Astrocyte (in vitro differentiated cells and primary cell): ENCODE measurements around the gene CCDC89. TPM values are rescaled to one million over a fixed set of nuclear protein-coding genes. Genes with fewer than 3 reads are reported as not detected.

Source experiments
- DNase-seq: peaks from one replicate; pipeline ENCODE4 v3.0.0-alpha.2; 2010; ENCODE audit warnings: low read depth
- FAIRE-seq: peaks from 2 replicates; lab custom pipeline; 2011; peaks lifted over from hg19 to GRCh38; lab: Jason Lieb, UNC
- H2AFZ ChIP-seq: 2 replicates; pipeline ENCODE4 v1.6.0; 2012; ENCODE audit warnings: low read depth, low read length, inconsistent platforms
- H3K27ac ChIP-seq: 2 replicates; pipeline ENCODE4 v1.5.1; 2011; ENCODE audit warnings: low read depth, low read length, inconsistent platforms
- H3K27me3 ChIP-seq: 2 replicates; pipeline ENCODE4 v1.6.0; 2011; ENCODE audit warnings: low read length, inconsistent platforms; ENCODE audit not compliant: insufficient read depth
- H3K36me3 ChIP-seq: 2 replicates; pipeline ENCODE4 v1.5.1; 2011; ENCODE audit warnings: low read length, inconsistent platforms; ENCODE audit not compliant: insufficient read depth
- H3K4me1 ChIP-seq: 2 replicates; pipeline ENCODE4 v1.5.1; 2011; ENCODE audit warnings: low read length, inconsistent platforms; ENCODE audit not compliant: insufficient read depth
- H3K4me2 ChIP-seq: 2 replicates; pipeline ENCODE4 v1.6.0; 2012; ENCODE audit warnings: low read length, inconsistent platforms
- H3K4me3 ChIP-seq: 2 replicates; pipeline ENCODE4 v1.5.1; 2011; ENCODE audit warnings: low read depth, mild to moderate bottlenecking, low read length, inconsistent platforms; ENCODE audit not compliant: insufficient read depth
- H3K79me2 ChIP-seq: 2 replicates; pipeline ENCODE4 v1.6.0; 2012; ENCODE audit warnings: mild to moderate bottlenecking, low read length, inconsistent platforms; ENCODE audit not compliant: insufficient read depth
- H3K9ac ChIP-seq: 2 replicates; pipeline ENCODE4 v1.6.0; 2012; ENCODE audit warnings: mild to moderate bottlenecking, low read length, inconsistent platforms
- H3K9me3 ChIP-seq: 2 replicates; pipeline ENCODE4 v1.5.1; 2012; ENCODE audit warnings: low read depth, mild to moderate bottlenecking, low read length, inconsistent platforms; ENCODE audit not compliant: insufficient read depth
- H4K20me1 ChIP-seq: 2 replicates; pipeline ENCODE4 v1.6.0; 2012; ENCODE audit warnings: low read length, inconsistent platforms; ENCODE audit not compliant: insufficient read depth
- H3K27ac Mint-ChIP-seq: one replicate; pipeline ENCODE4 v1.8.0; 2021; ENCODE audit warnings: mild to moderate bottlenecking, mixed read lengths; ENCODE audit not compliant: unreplicated experiment
- H3K27me3 Mint-ChIP-seq: one replicate; pipeline ENCODE4 v1.8.0; 2021; ENCODE audit warnings: low read depth, mixed read lengths; ENCODE audit not compliant: unreplicated experiment
- H3K36me3 Mint-ChIP-seq: one replicate; pipeline ENCODE4 v1.8.0; 2021; ENCODE audit warnings: low read depth, mixed read lengths; ENCODE audit not compliant: unreplicated experiment
- H3K4me1 Mint-ChIP-seq: one replicate; pipeline ENCODE4 v1.8.0; 2021; ENCODE audit warnings: low read depth, mixed read lengths; ENCODE audit not compliant: unreplicated experiment
- H3K4me3 Mint-ChIP-seq: one replicate; pipeline ENCODE4 v1.8.0; 2021; ENCODE audit warnings: mild to moderate bottlenecking, moderate library complexity, mixed read lengths; ENCODE audit not compliant: unreplicated experiment
- H3K9me3 Mint-ChIP-seq: one replicate; pipeline ENCODE4 v1.8.0; 2021; ENCODE audit warnings: mild to moderate bottlenecking, mixed read lengths; ENCODE audit not compliant: unreplicated experiment
- CTCF ChIP-seq: IDR thresholded peaks from 2 replicates; pipeline ENCODE4 v1.5.1; 2011; ENCODE audit warnings: low read depth, mild to moderate bottlenecking, inconsistent platforms, low read length, moderate library complexity; ENCODE audit not compliant: insufficient read depth
- EZH2 ChIP-seq: IDR thresholded peaks from 2 replicates; pipeline ENCODE4 v1.6.1; 2012; ENCODE audit warnings: mild to moderate bottlenecking, low read length, inconsistent platforms; ENCODE audit not compliant: insufficient read depth
- total RNA-seq: library from RNA; stranded (reverse); gene quantifications from 2 replicates; pipeline ENCODE4 v1.2.1, GENCODE V29; 2021

CCDC89 gene
- total RNA-seq, 1 donor from 2014 or later: 0.30 TPM

- no peak overlapping the region for H3K4me3 Mint-ChIP-seq
- Histone ChIP-seq H3K9ac (peak overlapping the region; percentile 76), H3K9me3 (no peaks in the 10 kb centered on the region), H2AFZ (peak overlapping the region; percentile 89), H3K4me2 (peak overlapping the region; percentile 89), H3K27me3 (no peaks in the 10 kb centered on the region), H3K4me1 (peaks cover 12% of the 10 kb centered on the region), H3K4me3 (peak overlapping the region; percentile 71), H3K36me3 (no peaks in the 10 kb centered on the region), H4K20me1 (no peaks in the 10 kb centered on the region), H3K79me2 (no peaks in the 10 kb centered on the region), H3K27ac (peak overlapping the region; percentile 65)
- peak; percentile 32 for FAIRE-seq
- no peaks in the 10 kb centered on the region for H3K27me3 Mint-ChIP-seq
- DNase-seq: no peak
- TF ChIP-seq CTCF (no peak), EZH2 (no peak)
- peaks cover 1% of the 10 kb centered on the region for H3K9me3 Mint-ChIP-seq
- peaks cover 2% of the 10 kb centered on the region for H3K4me1 Mint-ChIP-seq
- H3K27ac Mint-ChIP-seq: peak overlapping the region; percentile 10
- H3K36me3 Mint-ChIP-seq: peaks cover 2% of the 10 kb centered on the region
These were observed 723 bp downstream of the CCDC89 start for GRCh38 chr11:85685125-85685819.

GRCh38 chr11:85682330-85683305 lies 3.4 kb downstream of the CCDC89 start:
- no peak for TF ChIP-seq CTCF
- TF ChIP-seq EZH2: no peak
- Histone ChIP-seq H3K79me2 (no peaks in the 10 kb centered on the region), H3K4me2 (peak overlapping the region; percentile 92), H2AFZ (peak overlapping the region; percentile 88), H3K9me3 (no peaks in the 10 kb centered on the region), H3K9ac (peak overlapping the region; percentile 85), H3K27ac (peak overlapping the region; percentile 43), H4K20me1 (no peaks in the 10 kb centered on the region), H3K27me3 (no peaks in the 10 kb centered on the region), H3K4me3 (peak overlapping the region; percentile 70), H3K4me1 (peaks cover 12% of the 10 kb centered on the region), H3K36me3 (no peaks in the 10 kb centered on the region)
- FAIRE-seq (no peak), DNase-seq (peak; percentile 30)
- Mint-ChIP-seq H3K4me1 (peaks cover 7% of the 10 kb centered on the region), H3K9me3 (no peaks in the 10 kb centered on the region), H3K27me3 (no peaks in the 10 kb centered on the region), H3K27ac (no peak overlapping the region), H3K36me3 (peaks cover 2% of the 10 kb centered on the region), H3K4me3 (no peak overlapping the region)
